ENCODE data around the gene ZNF618. TPM values are rescaled to one million over a fixed set of nuclear protein-coding genes. Genes with fewer than 3 reads are reported as not detected.
A peak's percentile ranks its signal among the peaks of the same experiment; 100 is the strongest.

Gene ZNF618
- total RNA-seq, 4 donors from 2014 or later: 0.68 to 2.1 (median 1.3) TPM

DNA sequence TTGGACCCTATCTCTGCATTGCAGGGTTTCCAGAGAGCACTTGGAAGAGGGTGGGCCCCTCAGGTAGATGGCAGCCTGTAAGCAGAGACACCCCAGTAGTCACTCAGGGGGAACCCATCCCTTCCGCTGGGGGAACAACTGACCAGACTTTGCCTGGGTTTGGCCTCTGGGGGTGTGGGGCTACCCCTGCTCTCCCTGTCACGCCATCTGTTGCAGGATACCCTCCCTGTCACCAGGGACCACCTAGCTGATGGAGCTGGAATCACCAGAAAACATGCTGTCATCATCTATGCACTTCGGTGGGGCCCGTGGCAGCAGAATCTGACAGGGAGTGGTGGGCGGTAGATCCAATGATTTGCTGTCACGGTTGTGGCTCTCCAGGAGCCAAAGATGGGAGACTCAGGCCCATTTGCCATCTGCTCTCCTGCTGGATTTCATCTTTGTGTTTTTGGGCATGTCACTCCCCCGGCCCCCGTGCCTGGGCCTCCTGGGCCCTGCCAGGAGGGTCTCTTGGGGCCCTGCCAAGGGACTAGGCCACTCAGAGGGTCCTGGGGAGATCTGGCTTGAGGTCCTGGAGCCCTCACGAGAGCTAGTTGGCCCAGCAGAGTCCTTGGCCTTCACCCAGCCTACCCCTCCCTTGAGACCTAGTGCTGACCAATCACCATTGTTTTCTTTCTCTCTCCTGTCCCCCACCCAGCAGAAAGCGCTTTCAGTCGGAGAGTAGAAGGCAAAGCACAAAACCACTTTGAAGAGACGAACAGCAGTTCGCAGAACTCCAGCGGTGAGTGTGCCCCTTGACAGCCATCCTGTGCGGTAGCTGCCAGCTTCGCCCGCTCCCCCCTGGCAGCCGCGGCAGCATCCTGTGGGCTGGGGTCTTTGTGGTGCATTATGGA lies 156.1 kb downstream of the ZNF618 start:
- TF ChIP-seq POLR2A (IDR thresholded peaks at IDR 0.05): no peak
- TF ChIP-seq, protein P1, sequence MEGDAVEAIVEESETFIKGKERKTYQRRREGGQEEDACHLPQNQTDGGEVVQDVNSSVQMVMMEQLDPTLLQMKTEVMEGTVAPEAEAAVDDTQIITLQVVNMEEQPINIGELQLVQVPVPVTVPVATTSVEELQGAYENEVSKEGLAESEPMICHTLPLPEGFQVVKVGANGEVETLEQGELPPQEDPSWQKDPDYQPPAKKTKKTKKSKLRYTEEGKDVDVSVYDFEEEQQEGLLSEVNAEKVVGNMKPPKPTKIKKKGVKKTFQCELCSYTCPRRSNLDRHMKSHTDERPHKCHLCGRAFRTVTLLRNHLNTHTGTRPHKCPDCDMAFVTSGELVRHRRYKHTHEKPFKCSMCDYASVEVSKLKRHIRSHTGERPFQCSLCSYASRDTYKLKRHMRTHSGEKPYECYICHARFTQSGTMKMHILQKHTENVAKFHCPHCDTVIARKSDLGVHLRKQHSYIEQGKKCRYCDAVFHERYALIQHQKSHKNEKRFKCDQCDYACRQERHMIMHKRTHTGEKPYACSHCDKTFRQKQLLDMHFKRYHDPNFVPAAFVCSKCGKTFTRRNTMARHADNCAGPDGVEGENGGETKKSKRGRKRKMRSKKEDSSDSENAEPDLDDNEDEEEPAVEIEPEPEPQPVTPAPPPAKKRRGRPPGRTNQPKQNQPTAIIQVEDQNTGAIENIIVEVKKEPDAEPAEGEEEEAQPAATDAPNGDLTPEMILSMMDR (IDR thresholded peaks at IDR 0.05): no peak
- intact Hi-C loops (cut with DNase I): no loop called here
- Histone ChIP-seq H3K27ac (no peak overlapping the region), H3K27me3 (no peaks in the 10 kb centered on the region), H3K4me3 (no peak overlapping the region), H3K4me1 (no peaks in the 10 kb centered on the region), H3K36me3 (peaks cover 0 to 78% (median 5%) of the 10 kb centered on the region in 3 donors), H3K9me3 (no peaks in the 10 kb centered on the region)
- 89 to 93% methylated on average over 15 to 17 of the region's 19 CpGs for WGBS, 2 donors
- no peak for DNase-seq

DNA sequence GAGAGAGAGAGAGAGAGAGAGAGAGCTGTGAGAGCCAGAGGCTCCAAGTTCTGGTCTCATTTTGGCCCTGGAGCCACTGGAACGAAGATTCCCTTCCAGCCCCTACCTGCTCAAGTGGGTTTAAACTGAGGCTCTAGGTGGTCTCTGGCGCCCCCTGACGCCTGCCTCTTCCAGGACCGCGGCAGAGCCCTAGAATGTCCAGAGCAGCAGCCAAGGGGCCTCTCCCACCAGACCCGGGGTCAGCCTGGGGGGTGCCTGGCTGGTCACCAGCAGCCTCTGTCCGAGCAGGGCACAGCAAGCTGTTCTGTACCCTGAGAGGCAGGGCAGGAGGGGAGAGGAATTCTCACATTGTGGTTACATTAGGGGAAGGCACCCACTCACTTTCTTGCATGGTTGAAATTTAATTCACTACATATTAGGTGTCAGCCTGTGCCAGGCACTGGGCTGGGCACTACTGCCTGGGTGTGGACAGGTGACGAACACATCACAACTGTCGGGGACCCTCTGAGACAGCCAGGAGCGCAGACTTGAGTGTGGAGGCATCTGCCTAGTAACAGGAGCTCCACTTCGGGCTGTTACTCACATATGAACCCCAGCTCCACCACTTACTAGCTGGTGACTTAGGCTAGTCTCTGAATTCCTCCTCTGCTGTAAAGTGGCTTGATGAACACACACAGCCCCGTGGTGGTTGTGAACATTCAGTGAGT lies 157.4 kb downstream of the ZNF618 start:
- intact Hi-C loops (cut with DNase I): no loop called here
- TF ChIP-seq, protein P1 (IDR thresholded peaks at IDR 0.05): peak in 5 of 6 experiments; percentile 12 to 30 (median 21)
- TF ChIP-seq POLR2A (IDR thresholded peaks at IDR 0.05): no peak
- peaks cover 0 to 10% (median 0%) of the 10 kb centered on the region in 3 donors for H3K4me1 ChIP-seq
- DNase-seq: no peak
- no peak overlapping the region for H3K27ac ChIP-seq
- H3K36me3 ChIP-seq: peaks cover 0 to 78% (median 5%) of the 10 kb centered on the region in 3 donors
- 67 to 72% methylated on average over 4 to 10 of the region's 12 CpGs for WGBS, 2 donors
- no peaks in the 10 kb centered on the region for H3K27me3 ChIP-seq
- H3K4me3 ChIP-seq: no peak overlapping the region
- no peaks in the 10 kb centered on the region for H3K9me3 ChIP-seq

DNA sequence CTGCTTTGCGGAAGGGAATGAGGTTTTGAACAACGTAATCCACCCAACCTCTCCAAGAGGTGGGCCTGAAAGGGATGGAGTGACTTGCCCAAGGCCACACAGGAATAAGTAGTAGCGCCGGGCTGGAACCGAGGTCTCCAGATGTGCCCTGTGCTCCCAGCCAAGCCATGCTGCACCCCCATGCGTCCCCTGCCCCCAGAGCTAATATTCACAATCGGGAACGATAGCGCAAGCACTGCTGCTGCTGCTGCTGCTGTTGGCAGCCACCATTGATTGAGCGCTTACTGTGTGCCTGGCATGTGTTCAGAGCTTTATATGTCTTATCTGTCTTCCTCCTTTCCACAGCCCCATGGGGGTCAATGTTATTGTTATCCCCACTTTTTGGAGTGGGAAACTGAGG lies 158.1 kb downstream of the ZNF618 start:
- peaks cover 0 to 12% (median 0%) of the 10 kb centered on the region in 3 donors for H3K4me1 ChIP-seq
- H3K4me3 ChIP-seq: no peak overlapping the region
- intact Hi-C loops (cut with DNase I): no loop called here
- TF ChIP-seq POLR2A (IDR thresholded peaks at IDR 0.05): no peak
- TF ChIP-seq, protein P1 (IDR thresholded peaks at IDR 0.05): no peak
- H3K27me3 ChIP-seq: no peaks in the 10 kb centered on the region
- no peaks in the 10 kb centered on the region for H3K9me3 ChIP-seq
- no peak overlapping the region for H3K27ac ChIP-seq
- 96 to 100% methylated on average over 2 to 10 of the region's 10 CpGs for WGBS, 2 donors
- peaks cover 0 to 79% (median 5%) of the 10 kb centered on the region in 3 donors for H3K36me3 ChIP-seq
- DNase-seq: no peak

DNA sequence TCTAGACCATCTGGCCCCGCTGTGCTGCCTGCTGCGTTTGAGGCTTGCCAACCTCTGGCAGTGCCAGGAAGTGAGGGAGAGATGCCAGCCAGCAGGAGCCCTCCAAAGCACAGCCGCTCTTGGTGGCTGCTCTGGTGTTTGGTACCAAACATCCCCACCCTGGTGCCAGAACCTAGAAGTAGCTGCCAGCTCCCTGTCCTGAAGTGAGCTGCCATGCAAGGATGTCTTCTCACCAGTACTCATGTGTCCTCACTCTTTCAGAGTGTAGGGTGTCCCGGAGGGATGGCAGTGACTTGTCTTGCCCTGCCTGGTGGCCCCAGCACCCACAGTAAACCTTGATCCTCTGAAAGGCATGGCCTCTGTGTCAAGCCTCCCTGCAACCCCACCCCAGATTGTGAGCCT lies 158.6 kb downstream of the ZNF618 start:
- intact Hi-C loops (cut with DNase I): no loop called here
- H3K9me3 ChIP-seq: no peaks in the 10 kb centered on the region
- H3K4me1 ChIP-seq: peaks cover 0 to 12% (median 0%) of the 10 kb centered on the region in 3 donors
- no peak overlapping the region for H3K4me3 ChIP-seq
- no peak overlapping the region for H3K27ac ChIP-seq
- H3K27me3 ChIP-seq: no peaks in the 10 kb centered on the region
- whole genome bisulfite sequencing, 2 donors: 61 to 70% methylated on average over 2 to 4 of the region's 4 CpGs
- DNase-seq: no peak
- TF ChIP-seq, protein P1 (IDR thresholded peaks at IDR 0.05): no peak
- no peak for TF ChIP-seq POLR2A (IDR thresholded peaks at IDR 0.05)
- peaks cover 0 to 80% (median 5%) of the 10 kb centered on the region in 3 donors for H3K36me3 ChIP-seq

Data from esophagus squamous epithelium (tissue), 5 donors.